DMS53 treated with DMSO at 0.1 percent for 48 hours (cell line): Measurements from ENCODE around the gene KNL1.

Experiments
- DNase-seq: peaks from one replicate; lab custom pipeline; 2025; ENCODE audit not compliant: unreplicated experiment; lab: John Stamatoyannopoulos, UW

KNL1 gene

DNA sequence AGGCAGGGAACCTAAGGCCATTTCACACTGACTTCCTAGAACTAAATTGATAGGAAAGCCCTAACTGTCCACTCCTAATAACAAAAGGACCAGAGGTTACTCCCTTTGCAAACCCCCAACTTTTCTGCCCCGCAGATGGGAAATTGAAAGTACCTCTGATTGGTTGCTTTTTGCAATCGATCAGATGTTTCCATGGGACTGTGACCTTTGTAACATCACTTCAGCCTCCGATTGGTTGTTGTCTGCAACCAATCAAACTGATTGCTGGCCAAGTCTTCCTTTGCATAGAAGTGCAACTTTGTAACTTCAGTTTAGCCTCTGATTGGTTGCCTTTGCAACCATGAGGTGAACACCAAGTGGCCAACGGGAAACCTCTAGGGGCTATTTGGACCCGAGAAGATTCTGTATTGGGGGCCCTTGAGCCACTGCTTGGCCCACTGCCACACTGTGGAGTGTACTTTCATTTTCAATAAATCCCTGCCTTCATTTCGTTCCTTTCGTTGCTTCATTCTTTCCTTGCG is 11.3 kb upstream of the KNL1 start:
- peak; percentile 49 for DNase-seq

DNA sequence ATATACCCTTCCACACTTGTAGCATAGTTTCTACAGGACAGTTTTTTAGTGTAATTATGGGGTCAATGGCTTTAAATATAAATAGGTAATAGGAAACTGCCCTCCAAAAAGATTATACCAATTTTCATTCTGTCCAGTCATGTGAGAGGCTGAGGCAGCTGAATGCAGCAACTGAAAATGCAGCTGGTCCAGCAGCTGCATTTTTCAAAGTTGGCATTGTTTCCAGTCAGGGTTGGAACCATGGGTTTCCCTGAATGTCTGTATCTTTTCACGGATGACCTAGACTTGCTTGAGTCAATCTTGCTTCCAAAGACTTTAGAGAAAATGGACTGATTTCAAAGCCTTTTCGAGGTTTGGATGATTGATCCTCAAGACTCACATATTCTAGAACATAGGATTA is 9.9 kb upstream of the KNL1 start:
- DNase-seq = peak; percentile 5

DNA sequence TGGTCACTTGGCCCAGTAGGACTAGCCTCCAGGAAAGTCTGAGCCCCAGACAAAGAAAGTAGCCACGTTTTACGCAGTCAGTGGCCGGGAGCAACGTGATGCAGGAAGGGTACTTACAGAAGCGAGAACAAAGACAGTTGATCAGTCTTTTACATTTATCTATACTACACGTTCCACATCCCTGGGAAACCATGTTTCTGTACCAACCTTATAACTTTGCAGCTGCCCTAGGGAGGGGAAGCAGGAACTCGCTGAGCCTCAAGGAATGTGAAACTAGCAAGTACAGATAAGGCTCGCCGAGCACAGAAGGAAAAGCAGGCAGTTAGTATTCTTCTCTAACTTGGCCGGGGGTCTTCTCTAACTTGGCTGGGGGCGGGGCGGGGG is 3.4 kb upstream of the KNL1 start:
- peak; percentile 15 for DNase-seq

DNA sequence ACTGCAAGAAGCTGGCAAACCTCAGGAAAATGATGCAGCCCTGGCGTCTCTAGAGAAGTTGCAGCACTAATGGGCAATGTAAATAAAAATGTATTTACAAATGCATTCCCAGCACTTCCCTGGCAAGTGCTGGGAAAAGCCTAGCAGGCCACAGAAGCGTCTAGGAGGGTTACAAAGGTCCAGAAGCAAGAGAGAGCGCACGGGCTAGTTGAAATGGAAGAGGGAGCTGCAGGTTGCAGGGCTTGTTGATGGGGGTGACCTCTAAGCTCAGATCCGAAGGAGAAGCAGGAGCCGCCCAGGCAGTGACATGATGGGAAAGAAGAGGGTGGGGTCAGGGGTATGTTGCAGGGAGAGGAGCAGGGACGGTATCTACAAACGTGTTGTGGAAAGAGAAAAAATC is 2.7 kb upstream of the KNL1 start:
- DNase-seq = peak; percentile 4

DNA sequence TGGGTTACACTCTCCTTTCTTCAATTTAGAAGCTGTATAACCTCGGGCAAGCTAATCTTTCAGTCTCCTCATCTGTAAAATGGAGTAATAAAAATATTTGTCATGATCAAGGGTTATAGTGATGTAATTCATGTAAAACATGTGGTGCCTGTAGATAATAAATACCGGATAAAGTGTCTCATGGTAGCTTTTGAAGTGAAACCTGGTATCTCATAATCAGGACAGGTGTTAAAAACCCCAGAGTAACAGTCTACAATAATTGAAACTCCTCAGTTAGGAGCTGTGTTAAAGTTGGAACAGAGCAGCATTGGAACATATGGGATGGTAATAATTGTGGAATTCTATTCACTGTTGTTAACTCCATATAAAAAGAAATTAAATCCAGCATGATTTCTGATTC is 884 bp upstream of the KNL1 start:
- DNase-seq = no peak

DNA sequence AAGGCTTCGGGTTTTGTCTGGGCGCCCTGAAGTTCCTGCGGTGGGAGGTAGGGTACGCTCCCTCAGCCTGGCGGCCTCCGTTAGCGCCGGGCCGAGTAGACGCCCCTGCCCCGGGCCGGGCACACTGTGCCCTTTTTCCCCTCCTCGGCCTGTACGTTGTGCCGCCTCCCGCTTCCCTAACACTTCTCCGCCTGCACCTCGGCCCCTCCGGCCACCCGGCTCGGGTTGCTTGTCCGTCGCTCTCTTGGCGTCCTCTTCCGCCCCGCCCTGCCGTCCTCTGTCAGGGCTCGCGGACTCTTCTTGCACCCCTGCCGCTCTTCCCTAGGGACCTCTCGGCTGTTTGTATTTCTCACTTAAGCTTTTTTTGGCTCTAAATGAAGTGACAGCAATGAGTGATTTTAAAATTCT is 384 bp downstream of the KNL1 start:
- peak; percentile 32 for DNase-seq

DNA sequence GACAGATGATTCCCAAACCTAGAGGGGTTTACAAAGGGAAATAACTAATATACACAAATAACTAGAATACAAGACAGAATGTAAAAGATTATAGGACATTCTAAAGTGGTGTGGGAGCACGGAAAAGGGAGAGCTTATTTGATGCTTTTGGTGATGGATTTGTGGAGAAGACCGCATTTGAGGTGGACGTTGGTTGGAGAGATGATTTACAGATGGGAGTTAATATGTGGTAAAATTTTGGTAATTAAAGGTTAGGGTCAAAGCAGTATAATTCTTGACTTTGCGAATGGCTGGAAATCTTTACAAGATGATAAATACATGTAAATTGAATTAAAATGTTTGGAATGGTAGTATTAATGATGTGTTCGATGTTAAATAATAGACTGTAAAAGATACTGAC is 1.2 kb downstream of the KNL1 start:
- no peak for DNase-seq

DNA sequence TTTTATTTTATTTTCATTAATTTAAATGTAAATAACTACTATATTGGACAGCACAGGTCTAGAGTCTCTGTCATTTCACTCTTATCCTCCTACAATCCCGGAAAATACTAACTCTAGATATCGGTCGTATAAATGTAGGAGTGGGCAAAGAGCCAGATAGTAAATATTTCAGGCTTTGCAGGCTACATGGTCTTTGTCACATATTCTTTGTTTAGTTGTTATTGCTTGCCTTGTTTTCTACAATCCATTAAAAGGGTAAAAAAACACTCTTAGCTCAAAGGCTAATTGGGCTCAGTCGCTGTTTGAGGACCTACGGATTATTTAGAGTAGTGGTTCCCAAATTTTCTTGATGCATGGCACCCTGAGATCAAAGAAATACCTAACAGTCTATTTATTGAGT is 1.7 kb downstream of the KNL1 start:
- no peak for DNase-seq

DNA sequence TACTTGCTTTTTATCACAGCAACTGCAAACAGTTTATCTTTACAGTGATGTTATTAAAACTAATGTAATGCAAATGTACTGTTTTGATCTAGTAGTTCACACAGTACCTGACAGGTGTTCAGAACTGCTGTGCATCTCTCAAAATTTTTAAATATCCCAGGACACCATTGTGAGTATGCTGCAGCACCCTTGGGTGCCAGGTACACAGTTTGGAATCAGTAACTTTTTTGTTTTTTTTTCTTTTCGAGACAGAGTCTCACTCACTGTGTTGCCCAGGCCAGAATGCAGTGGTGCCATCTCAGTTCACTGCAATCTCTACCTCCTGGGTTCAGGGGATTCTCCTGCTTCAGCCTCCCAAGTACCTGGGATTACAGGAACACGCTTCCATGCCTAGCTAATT is 3.0 kb downstream of the KNL1 start:
- DNase-seq = no peak

DNA sequence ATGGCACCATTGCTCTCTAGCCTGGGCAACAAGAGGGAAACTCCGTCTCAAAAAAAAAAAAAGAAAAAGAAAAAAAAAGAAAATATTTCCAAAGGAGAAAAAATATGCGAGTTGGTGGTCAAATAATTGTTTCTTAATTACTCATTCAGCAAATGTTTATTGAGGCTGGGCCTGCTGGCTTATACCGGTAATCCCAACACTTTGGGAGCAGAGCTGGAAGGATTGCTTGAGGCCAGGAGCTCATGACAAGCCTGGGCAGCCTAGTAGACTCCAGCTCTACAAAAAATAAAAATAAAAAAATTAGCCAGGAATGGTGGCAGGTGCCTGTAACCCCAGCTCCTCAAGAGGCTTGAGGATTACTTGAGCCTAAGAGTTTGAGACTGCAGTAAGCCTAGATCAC is 4.1 kb downstream of the KNL1 start:
- no peak for DNase-seq

DNA sequence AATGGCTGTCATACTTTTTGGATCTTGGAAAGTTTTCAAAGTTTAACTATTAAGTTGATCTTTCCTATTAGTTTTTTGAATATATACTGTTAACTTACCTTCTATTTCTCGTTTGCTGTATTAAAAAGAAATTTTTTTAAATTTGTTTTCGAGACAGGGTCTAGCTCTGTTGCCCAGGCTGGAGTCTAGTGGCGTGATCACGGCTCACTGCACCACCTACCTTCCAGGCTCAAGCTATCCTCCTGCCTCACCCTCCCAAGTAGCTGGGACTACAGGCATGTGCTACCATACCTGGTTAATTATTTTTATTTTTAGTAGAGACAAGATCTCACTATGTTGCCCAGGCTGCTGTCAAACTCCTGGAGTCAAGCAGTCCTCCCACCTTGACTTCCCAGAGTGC is 4.6 kb downstream of the KNL1 start:
- DNase-seq = no peak

DNA sequence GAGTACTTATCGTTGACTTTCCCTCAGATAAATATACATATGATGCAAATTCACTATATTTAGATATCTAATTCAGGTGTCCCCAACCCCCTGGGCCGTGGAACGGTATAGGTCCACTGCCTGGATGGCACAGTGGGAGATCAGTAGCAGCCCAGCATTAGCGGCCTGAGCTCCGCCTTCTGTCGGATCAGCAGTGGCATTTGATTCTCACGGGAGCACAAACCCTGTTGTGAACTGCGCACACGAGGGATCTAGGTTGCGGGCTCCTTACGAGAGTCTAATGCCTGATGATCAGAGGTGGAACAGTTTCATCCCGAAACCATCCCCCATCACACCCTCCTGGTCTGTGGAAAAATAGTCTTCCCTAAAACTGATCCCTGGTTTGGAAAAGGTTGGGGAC is 6.9 kb downstream of the KNL1 start:
- no peak for DNase-seq

DNA sequence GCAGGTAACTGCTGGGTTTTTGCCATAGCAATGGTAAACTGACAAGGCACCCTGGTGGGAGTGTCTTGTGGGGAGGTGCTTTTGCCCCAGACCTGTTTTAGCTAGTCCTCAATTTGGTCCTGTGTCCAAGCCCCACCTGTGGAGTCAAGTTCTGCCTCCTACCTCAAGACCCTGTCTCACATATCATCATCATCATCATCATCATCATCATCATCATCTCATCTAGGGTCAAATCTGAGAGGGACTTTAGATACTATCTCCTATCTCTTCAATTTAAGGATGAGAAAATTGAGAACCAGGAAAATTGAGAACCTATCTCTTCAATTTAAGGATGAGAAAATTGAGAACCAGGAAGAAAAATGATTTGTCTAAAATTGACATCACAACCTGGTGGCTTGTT is 9.9 kb downstream of the KNL1 start:
- DNase-seq = no peak

DNA sequence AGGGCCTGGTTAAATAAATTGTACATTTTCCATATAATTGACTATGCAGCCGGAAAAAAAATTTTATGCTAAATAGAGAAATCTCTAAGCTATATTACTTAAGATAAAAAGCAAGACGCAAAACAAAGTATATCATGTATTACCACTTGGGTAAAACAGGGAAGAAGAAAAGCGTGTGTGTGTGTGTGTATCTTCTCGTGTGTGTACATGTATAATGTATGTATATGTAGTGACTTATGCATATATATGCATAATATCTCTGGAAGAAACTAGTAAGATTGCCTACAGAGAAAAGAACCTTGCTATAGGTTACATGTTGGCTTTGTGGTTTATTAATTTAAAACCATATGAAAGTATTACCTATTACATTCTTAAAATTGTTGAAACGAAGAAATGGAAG is 19.0 kb downstream of the KNL1 start:
- DNase-seq = no peak

DNA sequence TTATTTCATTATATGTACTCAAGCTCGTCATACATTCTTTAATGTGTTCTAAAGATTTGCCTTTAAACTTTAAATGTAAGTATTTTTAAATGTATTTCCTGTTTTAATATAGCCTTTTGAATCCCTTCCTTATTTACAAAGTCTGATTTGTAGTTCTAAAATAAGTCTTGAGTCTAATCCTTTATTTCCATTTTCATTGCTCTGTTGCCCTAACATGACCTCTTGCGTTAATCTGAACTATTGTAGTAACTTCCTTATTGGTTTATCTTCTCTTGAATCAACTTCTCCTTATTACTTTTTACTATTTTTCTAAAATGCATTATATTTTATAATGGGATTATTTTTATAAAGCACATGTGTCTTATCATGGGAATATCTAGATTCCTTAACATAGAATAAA is 24.0 kb downstream of the KNL1 start:
- no peak for DNase-seq

DNA sequence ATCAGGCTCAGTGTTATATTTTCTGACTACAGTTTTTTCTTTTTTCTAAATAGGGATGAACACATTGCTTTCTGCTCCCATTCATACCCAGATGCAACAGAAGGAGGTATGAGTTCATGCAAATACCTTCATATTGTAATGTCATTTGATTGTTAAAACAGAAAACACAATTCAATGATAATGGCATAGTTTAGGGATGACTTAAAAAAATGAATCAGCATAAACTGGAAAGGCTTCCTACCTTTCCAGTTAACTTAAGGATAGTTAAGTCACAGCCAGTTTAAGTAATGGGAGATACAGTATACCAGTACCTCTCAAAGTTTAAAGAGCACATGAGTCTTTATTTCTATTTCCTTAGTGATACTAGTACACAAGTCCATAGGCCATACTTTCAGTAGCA is 24.9 kb downstream of the KNL1 start:
- no peak for DNase-seq

DNA sequence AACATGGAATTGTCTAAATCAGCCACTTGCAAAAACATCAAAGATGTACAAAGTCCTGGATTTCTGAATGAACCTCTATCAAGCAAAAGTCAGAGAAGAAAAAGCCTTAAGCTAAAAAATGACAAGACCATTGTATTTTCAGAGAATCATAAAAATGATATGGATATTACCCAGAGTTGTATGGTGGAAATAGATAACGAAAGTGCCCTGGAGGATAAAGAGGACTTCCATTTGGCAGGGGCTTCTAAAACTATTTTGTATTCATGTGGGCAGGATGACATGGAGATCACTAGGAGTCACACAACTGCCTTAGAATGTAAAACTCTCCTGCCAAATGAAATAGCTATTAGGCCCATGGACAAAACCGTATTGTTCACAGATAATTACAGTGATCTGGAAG is 29.3 kb downstream of the KNL1 start:
- no peak for DNase-seq

DNA sequence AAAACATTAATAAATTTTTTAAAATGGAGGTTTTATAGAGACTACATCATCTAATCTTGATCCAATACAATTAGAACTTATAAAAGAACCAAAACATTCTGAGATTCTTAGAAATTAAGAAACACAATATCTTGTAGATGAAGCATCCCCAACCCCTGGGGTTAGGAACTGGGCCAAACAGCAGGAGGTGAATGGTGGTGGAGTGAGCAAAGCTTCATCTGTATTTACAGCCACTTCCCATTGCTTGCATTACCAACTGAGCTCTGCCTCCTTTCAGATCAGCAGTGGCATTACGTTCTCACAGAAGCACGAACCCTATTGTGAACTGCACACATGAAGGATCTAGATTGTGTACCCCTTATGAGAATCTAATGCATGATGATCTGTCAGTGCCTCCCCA is 36.3 kb downstream of the KNL1 start:
- DNase-seq = no peak

DNA sequence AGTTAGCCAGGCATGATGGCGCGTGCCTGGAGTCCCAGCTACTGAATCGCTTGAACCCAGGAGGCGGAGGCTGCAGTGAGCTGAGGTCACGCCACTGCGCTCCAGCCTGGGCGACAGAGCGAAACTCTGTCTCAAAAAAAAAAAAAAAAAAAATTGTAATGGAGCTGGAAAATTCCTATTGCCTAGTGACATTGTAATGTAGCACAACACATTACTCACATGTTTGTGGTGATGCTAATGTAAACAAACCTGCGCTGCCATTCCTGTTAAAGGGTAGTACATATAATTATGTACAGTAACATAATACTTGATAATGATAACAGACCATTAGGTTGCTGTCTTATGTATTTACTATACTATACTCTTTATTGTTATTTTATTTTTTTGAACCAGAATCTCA is 39.1 kb downstream of the KNL1 start:
- peak; percentile 2 for DNase-seq

DNA sequence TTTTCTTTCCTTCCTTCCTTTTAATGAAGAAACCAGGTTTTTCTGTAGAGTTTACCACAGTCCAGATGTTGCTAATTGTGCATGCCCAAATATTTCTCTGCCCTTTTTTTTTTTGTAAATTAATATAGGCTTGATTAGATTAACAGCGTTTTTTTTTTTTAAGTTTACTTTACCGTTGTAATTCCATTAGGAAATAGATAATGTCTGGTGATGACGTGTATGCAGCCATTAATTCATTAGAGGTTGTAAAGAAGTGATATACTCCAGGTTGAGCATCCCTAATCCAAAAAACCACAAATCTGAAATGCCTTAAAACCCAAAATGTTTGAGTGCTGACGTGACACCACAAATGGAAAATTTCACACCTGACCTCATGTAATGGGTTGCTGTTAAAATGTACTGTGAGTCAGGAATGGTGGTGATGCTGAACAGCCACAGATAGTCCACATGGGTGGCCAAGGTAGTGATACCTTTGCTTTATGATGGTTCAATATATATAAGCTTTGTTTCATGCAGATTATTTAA is 43.2 kb downstream of the KNL1 start:
- no peak for DNase-seq

DNA sequence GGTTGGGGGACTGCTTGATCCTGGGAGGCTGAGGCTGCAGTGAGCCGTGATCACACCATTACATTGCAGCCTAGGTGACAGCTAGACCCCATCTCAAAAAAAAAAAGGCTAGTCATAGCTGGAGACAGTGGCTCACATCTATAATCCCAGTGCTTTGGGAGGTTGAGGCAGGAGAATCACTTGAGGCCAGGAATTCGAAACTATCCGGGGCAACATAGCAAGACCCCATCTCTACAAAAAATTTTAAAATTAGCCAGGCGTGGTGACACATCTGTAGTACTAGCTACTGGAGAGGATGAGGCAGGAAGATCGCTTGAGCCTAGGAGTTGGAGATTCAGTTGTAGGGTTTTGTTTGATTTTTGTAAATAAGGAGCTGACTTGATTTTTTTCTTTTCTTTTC is 45.6 kb downstream of the KNL1 start:
- no peak for DNase-seq

DNA sequence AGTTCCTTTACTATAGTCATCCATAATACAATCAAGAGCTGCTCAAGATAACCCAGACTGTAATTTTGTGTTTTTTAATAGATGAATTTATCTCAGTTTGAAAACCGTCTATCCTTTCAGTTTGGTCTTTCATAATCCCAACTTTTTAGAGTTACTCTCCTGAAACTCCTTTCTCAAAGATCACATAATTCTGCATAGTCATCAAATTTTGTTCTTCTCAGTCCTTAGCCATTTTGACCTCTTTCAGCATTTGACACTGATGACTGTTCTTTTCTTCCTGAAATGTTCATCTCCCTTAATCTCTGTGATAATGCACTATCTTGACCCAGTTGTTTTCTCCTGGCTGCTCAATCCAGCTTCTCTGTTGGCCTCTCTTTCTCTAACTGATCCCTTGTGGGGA is 53.5 kb downstream of the KNL1 start:
- DNase-seq = no peak

DNA sequence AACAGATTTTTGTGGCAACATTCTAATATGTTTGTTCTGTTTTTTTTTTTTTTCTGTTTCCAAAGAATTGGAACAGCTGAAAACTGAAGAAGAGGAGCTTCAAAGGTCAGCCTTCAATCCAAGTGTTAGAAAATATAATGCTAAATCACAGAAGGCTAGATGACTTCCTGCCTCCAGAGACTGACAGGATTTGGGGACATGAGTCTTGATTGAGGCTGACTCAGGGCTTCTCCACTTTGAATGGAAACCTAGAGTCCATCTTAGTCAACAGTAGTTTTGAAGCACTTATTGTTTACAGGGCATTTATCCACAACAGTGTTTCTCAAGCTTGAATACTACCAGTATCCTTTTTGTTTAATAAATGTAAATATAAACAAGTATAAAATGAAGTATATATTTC is 56.4 kb downstream of the KNL1 start:
- no peak for DNase-seq

DNA sequence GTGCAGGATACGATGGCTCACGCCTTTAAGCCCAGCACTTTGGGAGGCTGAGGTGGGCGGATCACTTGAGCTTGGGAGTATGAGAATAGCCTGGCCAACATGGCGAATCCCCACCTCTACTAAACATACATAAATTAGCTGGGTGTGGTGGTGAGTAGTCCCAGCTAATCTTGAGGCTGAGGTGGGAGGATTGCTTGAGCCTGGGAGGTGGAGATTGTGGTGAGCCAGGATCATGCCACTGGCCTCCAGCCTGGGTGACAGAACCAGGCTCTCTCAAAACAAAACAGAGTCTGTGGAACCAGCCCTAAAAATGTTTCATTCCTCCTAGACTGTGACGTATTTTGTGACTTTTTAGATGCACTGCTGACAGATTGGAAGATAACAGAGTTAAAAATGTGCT is 66.6 kb downstream of the KNL1 start:
- no peak for DNase-seq
